B cell (primary cell): Measurements from ENCODE around the gene CENPM.

Experiments
- EZH2 ChIP-seq: IDR thresholded peaks from 2 replicates; pipeline ENCODE4 v1.6.1; 2012; ENCODE audit warnings: borderline replicate concordance, low read depth, mild to moderate bottlenecking, moderate library complexity, low read length; ENCODE audit not compliant: insufficient read depth, poor library complexity, severe bottlenecking
- TF ChIP-seq, protein P1 (sequence below): fragments of 200-600 bp; IDR thresholded peaks from one replicate; pipeline ENCODE4 v1.8.0; 2022; ENCODE audit warnings: antibody characterized with exemption, mild to moderate bottlenecking

DNA sequence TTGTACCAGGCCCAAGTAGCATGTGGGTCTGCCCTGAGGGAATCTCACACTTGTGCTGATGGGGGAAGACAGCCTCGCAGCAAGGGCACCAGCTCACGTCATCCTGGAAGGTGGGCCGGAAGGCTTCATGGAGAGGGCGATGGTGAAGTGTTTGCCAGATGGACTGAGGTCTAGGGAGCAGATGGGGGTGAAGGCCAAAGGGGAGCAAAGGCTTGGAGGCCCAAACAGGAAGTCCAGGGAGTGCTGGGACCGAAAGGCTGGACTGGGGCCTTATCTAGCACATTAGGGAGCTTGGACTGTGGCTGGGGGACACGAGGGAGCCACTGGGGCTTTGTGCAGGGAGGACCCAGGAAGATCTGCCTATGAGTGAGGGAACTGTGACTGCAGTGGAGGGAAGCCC lies 19.1 kb downstream of the CENPM start:
- TF ChIP-seq, protein P1, sequence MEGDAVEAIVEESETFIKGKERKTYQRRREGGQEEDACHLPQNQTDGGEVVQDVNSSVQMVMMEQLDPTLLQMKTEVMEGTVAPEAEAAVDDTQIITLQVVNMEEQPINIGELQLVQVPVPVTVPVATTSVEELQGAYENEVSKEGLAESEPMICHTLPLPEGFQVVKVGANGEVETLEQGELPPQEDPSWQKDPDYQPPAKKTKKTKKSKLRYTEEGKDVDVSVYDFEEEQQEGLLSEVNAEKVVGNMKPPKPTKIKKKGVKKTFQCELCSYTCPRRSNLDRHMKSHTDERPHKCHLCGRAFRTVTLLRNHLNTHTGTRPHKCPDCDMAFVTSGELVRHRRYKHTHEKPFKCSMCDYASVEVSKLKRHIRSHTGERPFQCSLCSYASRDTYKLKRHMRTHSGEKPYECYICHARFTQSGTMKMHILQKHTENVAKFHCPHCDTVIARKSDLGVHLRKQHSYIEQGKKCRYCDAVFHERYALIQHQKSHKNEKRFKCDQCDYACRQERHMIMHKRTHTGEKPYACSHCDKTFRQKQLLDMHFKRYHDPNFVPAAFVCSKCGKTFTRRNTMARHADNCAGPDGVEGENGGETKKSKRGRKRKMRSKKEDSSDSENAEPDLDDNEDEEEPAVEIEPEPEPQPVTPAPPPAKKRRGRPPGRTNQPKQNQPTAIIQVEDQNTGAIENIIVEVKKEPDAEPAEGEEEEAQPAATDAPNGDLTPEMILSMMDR, result no peak
- TF ChIP-seq EZH2, result no peak
